IMR-90 (cell line): ENCODE data around the gene NGB.

Source experiments
- NFE2L2 ChIP-seq: fragments of 150-350 bp; IDR thresholded peaks from 2 replicates; pipeline ENCODE4 v1.6.1; 2016; ENCODE audit warnings: low read depth, mild to moderate bottlenecking, low read length
- RAD21 ChIP-seq: IDR thresholded peaks from 2 replicates; pipeline ENCODE4 v1.6.1; 2012; ENCODE audit warnings: low read length, improper control_type of control experiment
- SMC3 ChIP-seq: fragments of 150-350 bp; IDR thresholded peaks from 2 replicates; pipeline ENCODE4 v1.6.1; 2016; ENCODE audit warnings: low read depth, mild to moderate bottlenecking, antibody characterized with exemption, low read length, moderate library complexity
- TF ChIP-seq, protein P1 (sequence below): conservative IDR thresholded peaks from 2 replicates; pipeline ENCODE4 v1.5.1; 2012; ENCODE audit warnings: mild to moderate bottlenecking, low read depth, low read length, improper control_type of control experiment
- TF ChIP-seq, protein P2 (sequence below): fragments of 150-350 bp; IDR thresholded peaks from 2 replicates; pipeline ENCODE4 v1.6.1; 2016; ENCODE audit warnings: low read depth, mild to moderate bottlenecking, low read length, moderate library complexity, borderline replicate concordance

DNA sequence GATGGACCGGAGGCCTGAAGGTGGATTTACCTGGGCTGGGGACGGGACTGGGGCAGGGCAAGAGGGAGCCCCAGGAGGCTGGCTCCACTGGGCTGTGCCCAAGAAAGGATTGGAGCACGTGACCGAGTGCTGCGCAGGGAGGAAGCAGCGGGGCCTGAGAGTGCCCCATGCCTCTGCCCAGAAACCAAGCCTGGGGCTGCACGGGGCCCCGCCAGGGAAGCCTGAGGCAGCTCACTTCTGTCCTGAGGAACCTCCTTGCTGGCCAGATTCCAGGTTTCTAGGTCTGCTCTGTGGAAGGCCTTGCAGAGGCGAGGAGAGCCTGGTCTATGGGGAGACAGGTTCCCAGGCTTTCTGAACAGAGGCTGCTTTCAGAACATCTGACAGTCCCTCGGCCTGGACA lies 10.4 kb downstream of the NGB start:
- TF ChIP-seq, protein P1, sequence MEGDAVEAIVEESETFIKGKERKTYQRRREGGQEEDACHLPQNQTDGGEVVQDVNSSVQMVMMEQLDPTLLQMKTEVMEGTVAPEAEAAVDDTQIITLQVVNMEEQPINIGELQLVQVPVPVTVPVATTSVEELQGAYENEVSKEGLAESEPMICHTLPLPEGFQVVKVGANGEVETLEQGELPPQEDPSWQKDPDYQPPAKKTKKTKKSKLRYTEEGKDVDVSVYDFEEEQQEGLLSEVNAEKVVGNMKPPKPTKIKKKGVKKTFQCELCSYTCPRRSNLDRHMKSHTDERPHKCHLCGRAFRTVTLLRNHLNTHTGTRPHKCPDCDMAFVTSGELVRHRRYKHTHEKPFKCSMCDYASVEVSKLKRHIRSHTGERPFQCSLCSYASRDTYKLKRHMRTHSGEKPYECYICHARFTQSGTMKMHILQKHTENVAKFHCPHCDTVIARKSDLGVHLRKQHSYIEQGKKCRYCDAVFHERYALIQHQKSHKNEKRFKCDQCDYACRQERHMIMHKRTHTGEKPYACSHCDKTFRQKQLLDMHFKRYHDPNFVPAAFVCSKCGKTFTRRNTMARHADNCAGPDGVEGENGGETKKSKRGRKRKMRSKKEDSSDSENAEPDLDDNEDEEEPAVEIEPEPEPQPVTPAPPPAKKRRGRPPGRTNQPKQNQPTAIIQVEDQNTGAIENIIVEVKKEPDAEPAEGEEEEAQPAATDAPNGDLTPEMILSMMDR: no peak
- TF ChIP-seq SMC3: no peak
- TF ChIP-seq, protein P2, sequence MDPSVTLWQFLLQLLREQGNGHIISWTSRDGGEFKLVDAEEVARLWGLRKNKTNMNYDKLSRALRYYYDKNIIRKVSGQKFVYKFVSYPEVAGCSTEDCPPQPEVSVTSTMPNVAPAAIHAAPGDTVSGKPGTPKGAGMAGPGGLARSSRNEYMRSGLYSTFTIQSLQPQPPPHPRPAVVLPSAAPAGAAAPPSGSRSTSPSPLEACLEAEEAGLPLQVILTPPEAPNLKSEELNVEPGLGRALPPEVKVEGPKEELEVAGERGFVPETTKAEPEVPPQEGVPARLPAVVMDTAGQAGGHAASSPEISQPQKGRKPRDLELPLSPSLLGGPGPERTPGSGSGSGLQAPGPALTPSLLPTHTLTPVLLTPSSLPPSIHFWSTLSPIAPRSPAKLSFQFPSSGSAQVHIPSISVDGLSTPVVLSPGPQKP: no peak
- TF ChIP-seq NFE2L2: no peak
- TF ChIP-seq RAD21: no peak
